Endothelial cell of umbilical vein (primary cell): ENCODE data around the gene CFL1. TPM values are rescaled to one million over a fixed set of nuclear protein-coding genes. Genes with fewer than 3 reads are reported as not detected.

Experiments used
- BruUV-seq: library from RNA; stranded (reverse); fragments of 400-500 nt; replicated peaks from 2 replicates; lab custom pipeline; 2021; lab: Mats Ljungman, UMichigan
- CTCF ChIA-PET: fragments of 300-600, 350-600 bp; sonication (Branson Sonifier 250); formaldehyde crosslinking; loops from one replicate; lab custom pipeline; 2021; ENCODE audit warnings: antibody characterized with exemption, inconsistent platforms; lab: Charles Lee
- POLR2A ChIA-PET: fragments of 300-600, 350-600 bp; sonication (Branson Sonifier 250); formaldehyde crosslinking; loops from one replicate; lab custom pipeline; 2021; ENCODE audit warnings: antibody characterized with exemption, inconsistent platforms; lab: Charles Lee
- DNase-seq: peaks from one replicate; pipeline ENCODE4 v3.0.0-alpha.2; 2011; ENCODE audit warnings: low read depth, low spot score
- FAIRE-seq: peaks from 2 replicates; lab custom pipeline; 2011; peaks lifted over from hg19 to GRCh38; lab: Jason Lieb, UNC
- H2AFZ ChIP-seq: 2 replicates; pipeline ENCODE4 v1.6.0; 2012; ENCODE audit warnings: low read depth, low read length, control low read depth, inconsistent platforms
- H3K27ac ChIP-seq: 2 replicates; pipeline ENCODE4 v1.5.1; 2011; ENCODE audit warnings: low read depth, mild to moderate bottlenecking, control low read depth, low read length, moderate library complexity; ENCODE audit not compliant: insufficient read depth
- H3K27me3 ChIP-seq, 2 experiments: 2 replicates each; pipeline versions ENCODE4 v1.6.0 to v1.6.1; 2011; ENCODE audit warnings: low read length in 2 of 2, mixed read lengths in 1 of 2; ENCODE audit not compliant: control insufficient read depth in 2 of 2, insufficient read depth in 2 of 2
- H3K36me3 ChIP-seq, 2 experiments: 2 replicates in 1 of 2; 3 replicates in 1 of 2; pipeline ENCODE4 v1.5.1; 2011; ENCODE audit warnings: low read length in 2 of 2, mild to moderate bottlenecking in 1 of 2, moderate library complexity in 1 of 2; ENCODE audit not compliant: control insufficient read depth in 2 of 2, insufficient read depth in 2 of 2; ENCODE audit errors: extremely low read depth in 1 of 2
- H3K4me1 ChIP-seq: 3 replicates; pipeline ENCODE4 v1.5.1; 2011; ENCODE audit warnings: mild to moderate bottlenecking, low read length; ENCODE audit not compliant: control insufficient read depth, insufficient read depth; ENCODE audit errors: extremely low read depth
- H3K4me2 ChIP-seq: 2 replicates; pipeline ENCODE4 v1.6.1; 2011; ENCODE audit warnings: low read length, control low read depth, mixed read lengths; ENCODE audit not compliant: insufficient read depth
- H3K4me3 ChIP-seq, 3 experiments: fragments of 200-600 bp in 1 of 3; sonication (generic), shearing (Covaris generic) in 1 of 3; replicated peaks in 1 of 3; 2 replicates each; pipeline ENCODE4 v1.5.1; 2011 to 2016; ENCODE audit warnings: control low read depth in 3 of 3, low read length in 3 of 3, mild to moderate bottlenecking in 2 of 3, inconsistent platforms in 1 of 3, low read depth in 1 of 3, moderate library complexity in 1 of 3; ENCODE audit not compliant: insufficient read depth in 1 of 3
- H3K79me2 ChIP-seq: 2 replicates; pipeline ENCODE4 v1.6.0; 2012; ENCODE audit warnings: low read length, inconsistent platforms; ENCODE audit not compliant: control insufficient read depth, insufficient read depth
- H3K9ac ChIP-seq: replicated peaks from 2 replicates; pipeline ENCODE3; 2011; ENCODE audit warnings: low read length, control low read depth; ENCODE audit not compliant: insufficient read depth; ENCODE audit errors: extremely low read depth
- H3K9me1 ChIP-seq: replicated peaks from 3 replicates; pipeline ENCODE4 v1.6.0; 2011; ENCODE audit warnings: mild to moderate bottlenecking, low read length; ENCODE audit not compliant: control insufficient read depth, insufficient read depth; ENCODE audit errors: extremely low read depth
- H3K9me3 ChIP-seq: replicated peaks from 2 replicates; pipeline ENCODE4 v1.5.1; 2012; ENCODE audit warnings: low read length, inconsistent platforms; ENCODE audit not compliant: control insufficient read depth, insufficient read depth
- H4K20me1 ChIP-seq: replicated peaks from 2 replicates; pipeline ENCODE3; 2011; ENCODE audit warnings: mild to moderate bottlenecking, low read length; ENCODE audit not compliant: control insufficient read depth, insufficient read depth; ENCODE audit errors: extremely low read depth
- CTCF ChIP-seq, 2 donors: IDR thresholded peaks; 1 replicate in 1 of 2; 2 replicates in 1 of 2; pipeline ENCODE4 v1.5.1; 2011; ENCODE audit warnings: low read length in 2 of 2, mild to moderate bottlenecking in 2 of 2, moderate library complexity in 2 of 2, control low read depth in 1 of 2, inconsistent platforms in 1 of 2, low read depth in 1 of 2; ENCODE audit not compliant: insufficient read depth in 1 of 2; ENCODE audit errors: extremely low read depth in 1 of 2
- EZH2 ChIP-seq: IDR thresholded peaks from 2 replicates; pipeline ENCODE4 v1.6.1; 2012; ENCODE audit warnings: borderline replicate concordance, low read depth, mild to moderate bottlenecking, moderate library complexity, low read length, inconsistent platforms; ENCODE audit not compliant: severe bottlenecking
- FOS ChIP-seq: IDR thresholded peaks from 2 replicates; pipeline ENCODE4 v1.6.1; 2011; ENCODE audit warnings: mild to moderate bottlenecking, low read length, moderate library complexity, borderline replicate concordance; ENCODE audit not compliant: insufficient read depth
- GATA2 ChIP-seq: IDR thresholded peaks from 2 replicates; pipeline ENCODE4 v1.7.0; 2011; ENCODE audit warnings: low read depth, mild to moderate bottlenecking, moderate library complexity, mixed read lengths, low read length; ENCODE audit not compliant: insufficient read length, insufficient read depth
- JUN ChIP-seq: IDR thresholded peaks from 2 replicates; pipeline ENCODE4 v1.6.1; 2011; ENCODE audit warnings: borderline replicate concordance, low read depth; ENCODE audit not compliant: insufficient read length, insufficient read depth
- MAX ChIP-seq: IDR thresholded peaks from 2 replicates; pipeline ENCODE4 v1.6.1; 2011; ENCODE audit not compliant: insufficient read depth, insufficient read length
- MYC ChIP-seq: IDR thresholded peaks from one replicate; pipeline ENCODE4 v1.6.1; 2011; ENCODE audit warnings: mild to moderate bottlenecking, low read depth, low read length
- POLR2A ChIP-seq: IDR thresholded peaks from 2 replicates; pipeline ENCODE4 v1.6.1; 2012; ENCODE audit warnings: low read depth, mild to moderate bottlenecking, control low read depth, low read length
- POLR2AphosphoS5 ChIP-seq: IDR thresholded peaks from 2 replicates; pipeline ENCODE4 v1.6.1; 2012; ENCODE audit warnings: low read depth, mild to moderate bottlenecking, control low read depth, low read length, moderate library complexity; ENCODE audit not compliant: insufficient read depth
- dilution Hi-C: fragments of 300-500 bp; cut with MboI; formaldehyde crosslinking; loops from one replicate; pipeline ENCODE4 v1.15.0; 2019; ENCODE audit warnings: low sequenced_read_pairs; ENCODE audit not compliant: extremely low pct_ligation_motif_present
- intact Hi-C: fragments of 100-400 bp; cut with micrococcal nuclease; formaldehyde crosslinking; loops from one replicate; pipeline ENCODE4 v1.10.0; 2022
- polyA plus RNA-seq, 4 experiments: library from polyadenylated mRNA; depleted of rRNA in 3 of 4; stranded (reverse) in 3 of 4; unstranded in 1 of 4; fragments of >200 nt; gene quantifications; 2 replicates each; pipeline versions ENCODE4 v1.2.1 to v1.2.3, GENCODE V29; 2011 to 2012; ENCODE audit warnings: missing spikeins in 1 of 4
- total RNA-seq: library from RNA; stranded (reverse); gene quantifications from 2 replicates; pipeline ENCODE4 v1.2.3, GENCODE V29; 2021

Gene CFL1
- total and polyA plus RNA-seq, 2 donors (not counting 3 experiments of a cell fraction or from before 2014, with no cell fraction given): 1,844 to 2,403 TPM

- peaks cover 9 to 41% of the 10 kb centered on the region in 2 experiments for H3K36me3 ChIP-seq
- dilution Hi-C loops: no loop called here
- no peak for TF ChIP-seq GATA2
- TF ChIP-seq JUN: no peak
- TF ChIP-seq FOS: no peak
- no peak for TF ChIP-seq MAX
- TF ChIP-seq EZH2: no peak
- TF ChIP-seq POLR2AphosphoS5: no peak
- no peak for TF ChIP-seq CTCF (IDR thresholded peaks at IDR 0.05; ENCODE audit: extremely low read depth in 1 of 2, insufficient read depth in 1 of 2, low read depth in 1 of 2, low read length in 2 of 2)
- no peak for TF ChIP-seq POLR2A
- TF ChIP-seq MYC: no peak
- intact Hi-C loops: no loop called here
- CTCF ChIA-PET: interaction anchor here (0.8 kb wide), 2 partner anchors 25 to 83 kb away, joined by 3 to 4 read pairs; partner anchors contain the start of gene FIBP
- H4K20me1 ChIP-seq: no peaks in the 10 kb centered on the region
- H3K4me2 ChIP-seq: no peak overlapping the region
- POLR2A ChIA-PET: no interaction called here
- BruUV-seq: no TSS peak
- H3K9ac ChIP-seq: no peak overlapping the region
- H3K4me1 ChIP-seq: peaks cover 27% of the 10 kb centered on the region
- H3K27me3 ChIP-seq: no peaks in the 10 kb centered on the region
- H3K9me3 ChIP-seq: no peaks in the 10 kb centered on the region
- FAIRE-seq (no peak), DNase-seq (no peak)
- no peaks in the 10 kb centered on the region for H3K9me1 ChIP-seq
- no peak overlapping the region for H2AFZ ChIP-seq
- no peak overlapping the region for H3K4me3 ChIP-seq
- H3K27ac ChIP-seq: no peak overlapping the region
- H3K79me2 ChIP-seq: peaks cover 33% of the 10 kb centered on the region
Observed at GRCh38 chr11:65862941-65863888, 5.2 kb upstream of the CFL1 start.
